Activated B cell treated with CpG ODN at 0.5 μM for 24 hours (primary cell): Measurements from ENCODE around the gene TRAF7. TPM values are rescaled to one million over a fixed set of nuclear protein-coding genes. Genes with fewer than 3 reads are reported as not detected.
"Not testable (repeated sequence)": the region's sequence is repeated elsewhere in the genome, so short reads cannot be mapped to it uniquely, and the experiment has no call there.

ENCODE experiments used
- ATAC-seq: fragments of 200-7000 bp; cut with Tn5 transposase; one replicate; pipeline ENCODE4 v1.10.0; 2021; ENCODE audit warnings: low read depth, mild to moderate bottlenecking, moderate library complexity
- CTCF ChIA-PET: fragments of 350-600 bp; sonication (Branson Sonifier 250); formaldehyde crosslinking; loops from one replicate; lab custom pipeline; 2021; ENCODE audit warnings: antibody characterized with exemption; lab: Charles Lee
- POLR2A ChIA-PET: fragments of 350-600 bp; sonication (Branson Sonifier 250); formaldehyde crosslinking; loops from one replicate; lab custom pipeline; 2021; ENCODE audit warnings: antibody characterized with exemption; lab: Charles Lee
- DNase-seq: peaks from one replicate; pipeline ENCODE4 v3.0.0; 2022
- H3K27ac Mint-ChIP-seq: one replicate; pipeline ENCODE4 v1.8.0; 2020; ENCODE audit warnings: mixed read lengths
- H3K27me3 Mint-ChIP-seq: one replicate; pipeline ENCODE4 v1.8.0; 2021; ENCODE audit warnings: mixed read lengths
- H3K36me3 Mint-ChIP-seq: one replicate; pipeline ENCODE4 v1.8.0; 2021; ENCODE audit warnings: low read depth, mixed read lengths
- H3K4me1 Mint-ChIP-seq: one replicate; pipeline ENCODE4 v1.8.0; 2021; ENCODE audit warnings: mixed read lengths
- H3K4me3 Mint-ChIP-seq: one replicate; pipeline ENCODE4 v1.8.0; 2020; ENCODE audit warnings: mild to moderate bottlenecking, mixed read lengths
- H3K9me3 Mint-ChIP-seq: one replicate; pipeline ENCODE4 v1.8.0; 2020; ENCODE audit warnings: mixed read lengths
- CTCF ChIP-seq: fragments of 200-600 bp; IDR thresholded peaks from one replicate; pipeline ENCODE4 v1.8.0; 2022; ENCODE audit warnings: antibody characterized with exemption, mild to moderate bottlenecking
- intact Hi-C: fragments of 100-400 bp; cut with micrococcal nuclease; formaldehyde crosslinking; loops from one replicate; pipeline ENCODE4 v1.15.1; 2024
- total RNA-seq: library from RNA; stranded (reverse); gene quantifications from 2 replicates; pipeline ENCODE4 v1.2.3, GENCODE V29; 2022

The TRAF7 gene
- total RNA-seq, 1 donor from 2014 or later: 72.7 TPM

- no peaks in the 10 kb centered on the region for H3K36me3 Mint-ChIP-seq
- H3K4me1 Mint-ChIP-seq: peaks cover 15% of the 10 kb centered on the region
- H3K9me3 Mint-ChIP-seq: no peaks in the 10 kb centered on the region
- no peaks in the 10 kb centered on the region for H3K27me3 Mint-ChIP-seq
- ChIA-PET POLR2A (interaction anchor here (0.6 to 1.7 kb wide), 2 partner anchors 33 to 366 kb away, joined by 3 to 10 read pairs; partner anchors contain the start of gene TRAF7), CTCF (interaction anchor here (1.0 to 1.4 kb wide), 4 partner anchors 19 to 217 kb away, joined by 3 to 11 read pairs (median 4); no protein-coding TSS in a partner anchor)
- TF ChIP-seq CTCF: no peak
- ATAC-seq: no peak
- DNase-seq: no peak
- intact Hi-C loops: loop anchor here (1.0 to 5.0 kb wide), 2 partner anchors 18 to 75 kb away; partner anchors contain the start of genes NTHL1 and TSC2
- H3K4me3 Mint-ChIP-seq: no peak overlapping the region
- no peak overlapping the region for H3K27ac Mint-ChIP-seq
Measured at GRCh38 chr16:2121853-2122252, 33.7 kb upstream of the TRAF7 start.

GRCh38 chr16:2122429-2122828 lies 33.2 kb upstream of the TRAF7 start:
- CTCF ChIA-PET: no interaction called here
- no peak for ATAC-seq
- POLR2A ChIA-PET: interaction anchor here (1.7 kb wide), 1 partner anchor 32 kb away, joined by 10 read pairs; the partner anchor contains the start of gene TRAF7

GRCh38 chr16:2122934-2123683 lies 32.5 kb upstream of the TRAF7 start:
- DNase-seq, ATAC-seq, POLR2A ChIA-PET, H3K27me3 Mint-ChIP-seq, H3K4me3 Mint-ChIP-seq, H3K27ac Mint-ChIP-seq, H3K36me3 Mint-ChIP-seq, H3K9me3 Mint-ChIP-seq: not testable (repeated sequence)
- CTCF ChIA-PET: interaction anchor here (0.6 kb wide), 1 partner anchor 18 kb away, joined by 3 read pairs; no protein-coding TSS in a partner anchor
- intact Hi-C loops: loop anchor here (5.0 kb wide), 1 partner anchor 76 kb away; the partner anchor contains the start of genes NTHL1 and TSC2
- H3K4me1 Mint-ChIP-seq: peaks cover 20% of the 10 kb centered on the region

More at GRCh38 chr16:2122429-2122828, 33.2 kb upstream of the TRAF7 start:
- Mint-ChIP-seq H3K4me1 (peaks cover 18% of the 10 kb centered on the region), H3K27me3 (no peaks in the 10 kb centered on the region), H3K4me3 (no peak overlapping the region), H3K9me3 (no peaks in the 10 kb centered on the region), H3K27ac (no peak overlapping the region), H3K36me3 (no peaks in the 10 kb centered on the region)
- intact Hi-C loops: loop anchor here (5.0 kb wide), 1 partner anchor 75 kb away; the partner anchor contains the start of genes NTHL1 and TSC2
- DNase-seq: no peak
- no peak for TF ChIP-seq CTCF

GRCh38 chr16:2123706-2124376 lies 31.7 kb upstream of the TRAF7 start:
- CTCF ChIA-PET: interaction anchor here (0.6 kb wide), 1 partner anchor 17 kb away, joined by 3 read pairs; no protein-coding TSS in a partner anchor
- H3K27me3 Mint-ChIP-seq, ATAC-seq, DNase-seq, H3K36me3 Mint-ChIP-seq, POLR2A ChIA-PET, H3K27ac Mint-ChIP-seq, H3K9me3 Mint-ChIP-seq, H3K4me3 Mint-ChIP-seq: not testable (repeated sequence)
- H3K4me1 Mint-ChIP-seq: peaks cover 25% of the 10 kb centered on the region
- intact Hi-C loops: loop anchor here (5.0 kb wide), 1 partner anchor 77 kb away; the partner anchor contains the start of genes NTHL1 and TSC2

GRCh38 chr16:2124377-2124693 lies 31.2 kb upstream of the TRAF7 start:
- H3K9me3 Mint-ChIP-seq, POLR2A ChIA-PET, DNase-seq, H3K4me3 Mint-ChIP-seq, ATAC-seq, H3K27me3 Mint-ChIP-seq, CTCF ChIA-PET, H3K27ac Mint-ChIP-seq, H3K36me3 Mint-ChIP-seq: not testable (repeated sequence)
- H3K4me1 Mint-ChIP-seq: peaks cover 27% of the 10 kb centered on the region
- intact Hi-C loops: loop anchor here (5.0 kb wide), 1 partner anchor 77 kb away; the partner anchor contains the start of genes NTHL1 and TSC2

GRCh38 chr16:2124694-2125444 lies 30.7 kb upstream of the TRAF7 start:
- H3K36me3 Mint-ChIP-seq, DNase-seq, H3K27ac Mint-ChIP-seq, H3K4me3 Mint-ChIP-seq, POLR2A ChIA-PET, H3K27me3 Mint-ChIP-seq, ATAC-seq, H3K9me3 Mint-ChIP-seq, CTCF ChIA-PET: not testable (repeated sequence)
- intact Hi-C loops: loop anchor here (5.0 kb wide), 1 partner anchor 78 kb away; the partner anchor contains the start of genes NTHL1 and TSC2
- H3K4me1 Mint-ChIP-seq: peaks cover 27% of the 10 kb centered on the region

GRCh38 chr16:2125609-2126008 lies 30.0 kb upstream of the TRAF7 start:
- H3K27me3 Mint-ChIP-seq, H3K27ac Mint-ChIP-seq, intact Hi-C loops, ATAC-seq, H3K36me3 Mint-ChIP-seq, POLR2A ChIA-PET, H3K9me3 Mint-ChIP-seq, DNase-seq, CTCF ChIA-PET, H3K4me3 Mint-ChIP-seq: not testable (repeated sequence)
- peaks cover 27% of the 10 kb centered on the region for H3K4me1 Mint-ChIP-seq

GRCh38 chr16:2126161-2126743 lies 29.3 kb upstream of the TRAF7 start:
- ATAC-seq, H3K27me3 Mint-ChIP-seq, DNase-seq, H3K9me3 Mint-ChIP-seq, H3K36me3 Mint-ChIP-seq, CTCF ChIA-PET, H3K27ac Mint-ChIP-seq, H3K4me3 Mint-ChIP-seq, intact Hi-C loops: not testable (repeated sequence)
- POLR2A ChIA-PET: interaction anchor here (1.1 kb wide), 1 partner anchor 29 kb away, joined by 3 read pairs; the partner anchor contains the start of gene TRAF7
- H3K4me1 Mint-ChIP-seq: peaks cover 27% of the 10 kb centered on the region
